HG03558 (cell line): ENCODE measurements around the gene PHF12.

ENCODE experiments used
- ATAC-seq: cut with Tn5 transposase; IDR thresholded peaks from one replicate; pipeline ENCODE4 v1.9.1; 2021; ENCODE audit warnings: moderate number of reproducible peaks; ENCODE audit not compliant: unreplicated experiment; ENCODE audit errors: extremely low read depth

PHF12 gene

DNA sequence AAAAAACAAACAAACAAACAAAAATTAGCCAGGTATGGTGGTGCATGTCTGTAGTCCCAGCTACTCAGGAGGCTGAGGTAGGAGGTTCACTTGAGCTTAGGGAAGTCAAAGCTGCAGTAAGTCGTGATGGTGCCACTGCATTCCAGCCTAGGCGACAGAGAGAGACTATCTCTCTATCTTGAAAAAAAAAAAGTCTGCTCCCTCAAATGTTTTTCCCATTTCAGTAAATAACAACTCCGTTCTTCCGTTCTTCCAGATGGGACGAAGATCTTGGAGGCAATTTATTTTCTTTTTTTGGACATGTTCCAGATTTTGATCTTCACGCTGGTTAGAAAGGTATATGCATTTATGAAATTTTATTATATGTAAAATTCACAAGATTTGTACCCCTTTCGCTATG, 77.5 kb downstream of the PHF12 start:
- no peak for ATAC-seq

DNA sequence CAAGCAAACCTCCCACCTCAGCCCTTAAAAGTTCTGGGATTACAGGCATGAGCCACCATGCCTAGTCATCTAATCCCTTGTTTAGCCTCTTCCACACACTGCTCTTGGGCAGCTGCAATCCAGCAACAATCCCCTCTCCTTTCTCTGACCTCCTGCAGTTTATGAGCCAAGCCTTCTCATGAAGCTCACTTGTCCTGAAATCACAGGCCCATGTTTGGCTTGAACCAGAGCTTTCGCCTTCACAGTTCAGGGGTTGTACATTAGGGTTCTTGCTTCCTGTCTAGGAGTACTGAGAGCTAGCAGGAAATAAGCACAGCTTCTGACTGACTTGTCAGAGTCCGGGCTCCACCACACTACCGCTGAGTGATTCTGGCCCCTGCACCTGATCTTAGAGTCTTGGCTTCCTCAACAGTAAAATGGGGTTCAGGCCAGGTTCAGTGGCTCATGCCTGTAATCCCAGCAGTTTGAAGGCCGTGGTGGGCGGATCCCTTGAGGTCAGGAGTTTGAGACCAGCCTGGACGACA, 80.2 kb downstream of the PHF12 start:
- ATAC-seq: no peak

DNA sequence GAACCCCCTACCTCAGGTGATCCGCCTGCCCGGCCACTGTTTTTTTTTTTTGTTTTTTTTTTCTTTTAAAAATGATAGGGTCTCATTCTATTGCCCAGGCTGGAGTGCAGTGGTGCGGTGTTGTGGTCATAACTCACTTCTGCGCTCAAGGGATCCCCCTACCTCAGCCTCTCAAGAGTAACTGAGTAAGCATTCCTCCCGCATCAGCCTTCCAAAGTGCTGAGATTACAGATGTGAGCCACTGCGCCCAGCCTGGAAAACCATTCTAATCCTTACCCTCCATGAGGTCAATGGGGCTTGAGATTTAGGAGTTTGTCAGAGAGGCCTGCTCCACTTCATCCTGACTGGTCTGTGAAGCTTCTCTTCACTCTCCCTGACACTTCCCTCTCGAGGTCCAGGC, 84.0 kb downstream of the PHF12 start:
- ATAC-seq: no peak

DNA sequence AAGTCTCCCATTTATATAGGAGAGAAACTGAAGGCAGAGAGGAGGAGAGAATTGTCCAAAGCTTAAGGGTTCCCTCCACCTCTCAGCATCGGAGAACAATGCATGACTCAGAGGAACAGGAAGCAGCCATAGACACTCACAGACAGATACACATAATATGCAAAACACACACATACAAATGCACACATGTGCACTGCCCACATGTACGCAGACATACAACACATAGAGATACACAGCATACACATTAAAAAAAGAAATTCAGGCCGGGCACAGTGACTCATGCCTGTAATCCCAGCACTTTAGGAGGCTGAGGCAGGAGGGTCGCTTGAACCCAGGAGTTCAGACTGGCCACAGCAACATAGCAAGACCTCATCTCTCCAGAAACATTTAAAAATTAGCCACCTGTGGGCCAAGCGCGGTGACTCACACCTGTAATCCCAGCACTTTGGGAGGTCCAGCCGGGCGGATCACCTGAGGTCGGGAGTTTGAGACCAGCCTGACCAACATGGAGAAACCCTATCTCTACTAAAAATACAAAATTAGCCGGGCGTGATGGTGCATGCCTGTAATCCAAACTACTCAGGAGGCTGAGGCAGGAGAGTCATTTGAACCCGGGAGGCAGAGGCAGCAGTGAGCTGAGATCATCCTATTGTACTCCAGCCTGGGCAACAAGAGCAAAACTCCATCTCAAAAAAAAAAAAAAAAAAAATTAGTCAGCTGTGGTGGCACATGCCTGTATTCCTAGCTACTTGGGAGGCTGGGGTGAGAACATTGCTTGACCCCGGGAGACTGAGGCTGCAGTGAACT, 85.2 kb downstream of the PHF12 start:
- no peak for ATAC-seq

DNA sequence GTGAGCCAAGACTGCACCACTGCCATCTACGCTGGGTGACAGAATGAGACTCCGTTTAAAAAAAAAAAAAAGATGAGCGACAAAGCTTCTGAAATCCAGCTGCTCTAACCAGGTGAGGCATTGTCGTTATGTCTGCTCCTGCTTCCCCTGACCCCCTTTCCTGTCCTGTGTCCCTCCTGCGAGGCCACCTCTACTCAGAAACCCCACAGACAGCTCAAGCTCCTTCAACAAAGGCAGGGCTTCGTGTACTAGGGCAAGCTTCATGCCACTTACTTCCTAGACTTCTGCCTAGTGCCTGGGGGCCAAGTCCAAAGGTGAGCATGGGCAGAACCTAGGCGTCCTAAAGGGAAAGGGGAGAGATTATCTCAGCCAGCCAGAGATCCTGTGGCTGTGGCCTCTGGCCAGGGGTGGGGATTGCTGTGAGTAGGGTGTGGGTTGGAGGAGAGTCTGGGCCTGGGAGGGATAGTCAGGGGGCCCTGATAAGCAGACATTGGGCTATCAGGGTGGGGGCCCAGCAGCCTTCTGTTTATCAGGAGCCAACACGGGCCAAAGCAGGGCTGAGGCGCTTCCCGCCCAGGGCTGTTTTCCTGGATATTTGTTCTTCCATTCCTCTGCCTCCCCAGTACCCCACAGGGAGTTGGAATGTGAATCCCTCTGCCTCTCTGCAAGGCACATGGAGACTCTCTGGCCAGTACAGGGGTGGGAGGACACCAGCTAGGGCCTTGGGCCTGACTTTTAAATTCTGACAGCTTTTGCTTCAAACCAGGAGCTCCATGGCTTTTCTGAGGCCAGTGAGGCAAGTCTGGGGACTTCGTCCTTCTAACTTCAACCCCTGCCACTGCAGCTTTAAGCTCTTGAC, 86.1 kb downstream of the PHF12 start:
- no peak for ATAC-seq

DNA sequence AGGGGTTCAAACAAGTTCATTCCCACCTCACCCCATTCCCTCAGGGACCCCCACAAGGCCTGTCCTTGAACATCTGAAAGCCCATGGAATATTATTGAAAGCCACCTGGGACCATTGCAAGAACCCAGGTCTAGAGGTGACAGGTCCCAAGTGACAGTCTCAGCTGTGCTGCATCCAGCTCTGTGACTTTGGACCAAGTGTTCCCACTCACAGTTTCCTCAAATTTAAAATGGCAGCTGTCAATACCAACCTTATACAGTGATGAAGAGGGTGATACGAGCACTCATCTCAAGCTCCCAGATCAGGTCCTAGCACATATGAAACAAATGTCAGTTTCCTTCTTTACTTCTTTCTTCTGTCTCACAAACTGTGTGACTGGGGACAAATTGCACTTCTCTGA, 87.4 kb downstream of the PHF12 start:
- ATAC-seq: no peak

DNA sequence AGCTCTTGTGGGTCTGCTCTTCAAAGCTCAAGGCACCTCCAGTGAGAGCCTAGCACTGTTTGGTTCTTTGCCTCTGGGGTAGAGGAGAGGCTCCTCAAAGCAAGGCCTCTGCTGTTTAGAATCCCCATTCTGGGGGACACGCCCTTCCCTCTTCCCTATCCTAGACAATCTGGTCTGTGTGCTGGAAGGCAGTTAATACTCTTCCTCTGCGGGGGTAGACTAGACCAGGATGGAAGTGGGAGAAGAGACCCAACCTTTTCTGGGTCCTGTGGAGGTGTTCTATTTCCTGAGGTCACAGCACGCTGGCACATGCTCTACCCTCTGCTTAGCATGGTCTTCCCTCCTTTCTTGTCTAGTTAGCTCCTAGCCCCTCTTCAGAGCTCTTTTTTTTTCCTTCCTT, 88.8 kb downstream of the PHF12 start:
- no peak for ATAC-seq

DNA sequence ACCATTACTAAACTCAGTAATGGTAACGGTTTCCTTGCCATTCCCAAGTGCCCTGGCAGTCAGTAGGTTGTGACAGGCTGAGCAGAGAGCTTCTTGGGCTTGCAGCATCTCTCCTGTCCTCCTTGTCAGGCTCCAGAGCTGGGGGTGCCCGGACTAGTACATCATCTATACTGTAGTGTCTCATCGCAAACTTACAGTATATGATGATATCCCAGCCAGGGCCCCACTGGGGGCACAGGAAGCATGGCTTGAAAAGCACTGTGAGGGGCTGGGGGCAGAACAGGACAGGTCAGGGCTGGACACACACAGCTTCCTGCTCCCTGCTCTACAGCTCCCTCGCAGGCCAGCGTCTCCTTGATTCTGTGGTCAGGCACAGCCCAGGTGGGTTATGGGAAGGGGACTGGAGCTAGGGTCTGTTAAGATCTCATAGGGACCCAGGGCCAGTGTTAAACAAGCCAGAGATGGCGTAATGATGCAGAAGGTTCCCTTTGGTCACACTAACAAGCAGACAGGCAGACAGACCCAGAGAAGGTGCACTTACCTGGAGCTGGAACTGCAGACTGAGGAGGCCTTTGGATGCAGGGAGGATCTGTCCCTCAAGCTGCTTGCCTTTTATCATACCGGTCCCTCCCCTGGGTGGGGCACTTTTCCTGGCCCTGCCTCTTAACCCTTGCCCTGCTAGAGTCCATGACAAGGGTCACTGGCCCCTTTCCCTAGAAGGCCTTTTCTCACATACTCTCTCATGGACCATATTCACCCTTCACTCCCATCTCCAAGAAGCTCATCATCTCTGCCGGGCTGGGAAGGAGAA, 89.7 kb downstream of the PHF12 start:
- no peak for ATAC-seq

DNA sequence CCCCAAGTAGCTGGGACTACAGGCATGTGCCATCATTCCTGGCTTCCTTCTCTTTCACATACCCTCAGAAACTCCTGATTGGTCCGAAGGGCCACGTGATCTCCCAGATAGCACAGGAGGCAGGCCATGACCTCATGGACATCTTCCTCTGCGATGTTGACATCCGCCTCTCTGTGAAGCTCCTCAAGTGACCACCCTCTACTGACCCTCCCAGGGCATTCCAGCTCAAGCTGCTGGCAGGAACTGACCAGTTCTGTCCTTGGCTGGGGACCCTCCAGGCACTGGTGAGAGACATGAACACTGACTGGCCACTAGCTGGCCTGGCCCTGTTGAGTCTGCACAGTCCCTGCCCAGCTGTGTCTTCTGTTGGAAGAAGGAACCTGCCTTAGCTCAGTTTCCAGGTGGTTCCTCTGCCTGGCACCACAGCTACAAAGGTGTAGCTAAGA, 90.9 kb downstream of the PHF12 start:
- ATAC-seq: no peak

DNA sequence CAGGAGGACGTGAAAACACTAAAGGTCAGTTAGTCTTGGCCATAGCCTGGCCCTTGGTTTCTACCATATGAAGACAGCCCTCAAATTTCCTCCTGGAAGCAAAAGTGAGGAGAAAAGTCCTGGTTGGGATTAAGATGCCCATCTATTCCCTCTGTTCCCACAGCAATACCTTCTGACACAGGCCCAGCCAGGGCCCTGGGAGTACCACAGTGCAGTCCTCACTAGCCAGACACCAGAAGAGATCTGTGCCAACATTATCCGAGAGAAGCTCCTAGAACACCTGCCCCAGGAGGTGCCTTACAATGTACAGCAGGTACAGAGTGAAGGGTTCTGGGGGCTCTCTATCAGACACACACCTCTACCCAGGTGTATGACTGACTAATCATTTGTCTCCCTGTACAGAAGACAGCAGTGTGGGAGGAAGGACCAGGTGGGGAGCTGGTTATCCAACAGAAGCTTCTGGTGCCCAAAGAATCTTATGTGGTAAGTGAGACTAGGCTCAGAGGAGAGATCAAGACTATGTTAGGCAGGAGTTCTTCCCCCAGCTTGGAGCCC, 92.4 kb downstream of the PHF12 start:
- ATAC-seq: no peak

DNA sequence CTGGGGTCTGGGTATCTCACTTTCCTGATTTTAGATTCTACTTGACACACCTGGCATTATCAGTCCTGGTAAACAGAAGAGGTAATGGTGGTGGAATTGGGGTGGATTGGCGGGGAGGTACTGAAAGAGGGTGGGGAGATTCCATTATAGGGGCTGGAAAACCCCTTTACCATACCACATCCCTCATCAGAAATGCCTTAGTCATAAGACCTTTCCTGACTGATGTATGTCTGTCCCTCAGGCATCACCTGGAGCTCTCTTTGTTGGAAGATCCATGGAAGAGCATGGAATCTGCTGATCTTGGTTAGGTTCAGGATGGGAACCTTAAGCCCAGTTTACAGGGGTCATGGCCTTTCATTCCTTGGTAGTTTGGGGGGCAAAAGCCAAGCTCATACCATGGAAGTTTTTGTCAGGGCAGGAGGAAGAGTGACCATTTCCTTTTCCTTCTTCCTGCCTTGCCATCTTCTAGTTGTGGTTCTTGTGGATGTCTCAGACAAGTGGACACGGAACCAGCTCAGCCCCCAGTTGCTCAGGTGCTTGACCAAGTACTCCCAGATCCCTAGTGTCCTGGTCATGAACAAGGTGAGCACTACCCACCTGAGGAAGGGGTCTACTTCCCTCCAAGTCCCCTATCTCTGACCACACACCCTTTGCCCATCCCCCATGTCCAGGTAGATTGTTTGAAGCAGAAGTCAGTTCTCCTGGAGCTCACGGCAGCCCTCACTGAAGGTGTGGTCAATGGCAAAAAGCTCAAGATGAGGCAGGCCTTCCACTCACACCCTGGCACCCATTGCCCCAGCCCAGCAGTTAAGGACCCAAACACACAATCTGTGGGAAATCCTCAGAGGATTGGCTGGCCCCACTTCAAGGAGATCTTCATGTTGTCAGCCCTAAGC, 93.2 kb downstream of the PHF12 start:
- ATAC-seq: no peak

DNA sequence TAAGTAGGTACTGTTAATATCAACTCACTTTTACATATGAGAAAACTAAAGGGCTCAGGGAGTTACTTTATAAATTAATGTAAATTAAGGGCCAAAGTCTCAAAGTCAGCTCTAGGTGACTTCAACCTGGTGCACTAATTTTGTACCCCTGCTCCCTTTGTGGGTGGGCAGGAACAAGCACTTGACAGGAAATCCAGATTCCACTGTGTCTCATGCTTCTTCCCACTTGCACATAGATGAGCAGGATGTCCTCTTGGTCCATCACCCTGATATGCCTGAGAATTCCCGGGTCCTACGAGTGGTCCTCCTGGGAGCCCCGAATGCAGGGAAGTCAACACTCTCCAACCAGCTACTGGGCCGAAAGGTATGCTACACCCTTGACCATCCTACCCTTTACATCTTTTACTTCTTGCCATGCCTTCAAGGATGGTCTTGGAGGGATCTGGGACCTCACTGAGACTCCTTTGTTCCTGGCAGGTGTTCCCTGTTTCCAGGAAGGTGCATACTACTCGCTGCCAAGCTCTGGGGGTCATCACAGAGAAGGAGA, 95.2 kb downstream of the PHF12 start:
- ATAC-seq: no peak

DNA sequence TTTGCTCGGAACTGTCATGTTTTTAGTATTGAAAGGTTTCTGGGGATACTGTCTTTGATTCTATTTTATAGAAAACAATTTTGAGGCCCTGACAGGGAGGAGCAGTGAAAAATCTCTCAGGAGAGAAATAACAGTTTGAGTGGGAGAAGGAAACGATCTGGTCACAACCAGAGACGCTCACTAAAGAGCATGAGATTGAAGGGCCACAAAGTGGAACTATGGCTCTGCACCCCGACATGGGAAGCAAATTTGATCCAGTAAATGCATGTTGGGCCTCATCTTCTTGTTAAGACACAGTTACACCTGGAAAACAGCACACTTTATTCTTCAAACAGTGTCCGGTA, 96.0 kb downstream of the PHF12 start:
- ATAC-seq: no peak
